ENCODE results near the gene FBXL20.

DNA sequence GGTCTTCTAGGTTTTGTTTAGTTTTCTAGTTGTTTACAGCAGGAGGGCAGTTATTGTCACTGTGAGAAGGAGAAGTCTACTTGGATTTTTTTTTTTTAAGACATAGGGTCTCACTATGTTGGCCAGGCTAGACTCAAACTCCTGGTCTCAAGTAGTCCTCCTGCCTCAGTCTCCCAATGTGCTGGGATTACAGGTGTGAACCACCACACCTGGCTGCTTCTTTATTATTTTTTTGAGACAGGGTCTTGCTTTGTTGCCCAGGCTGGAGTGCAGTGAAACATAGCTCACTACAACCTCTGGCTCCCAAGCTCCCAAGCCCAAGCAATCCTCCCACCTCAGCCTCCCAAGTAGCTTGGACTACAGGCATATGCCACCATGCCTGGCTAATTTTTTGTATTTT is 107.4 kb downstream of the FBXL20 start:
- TF ChIP-seq, protein P1, sequence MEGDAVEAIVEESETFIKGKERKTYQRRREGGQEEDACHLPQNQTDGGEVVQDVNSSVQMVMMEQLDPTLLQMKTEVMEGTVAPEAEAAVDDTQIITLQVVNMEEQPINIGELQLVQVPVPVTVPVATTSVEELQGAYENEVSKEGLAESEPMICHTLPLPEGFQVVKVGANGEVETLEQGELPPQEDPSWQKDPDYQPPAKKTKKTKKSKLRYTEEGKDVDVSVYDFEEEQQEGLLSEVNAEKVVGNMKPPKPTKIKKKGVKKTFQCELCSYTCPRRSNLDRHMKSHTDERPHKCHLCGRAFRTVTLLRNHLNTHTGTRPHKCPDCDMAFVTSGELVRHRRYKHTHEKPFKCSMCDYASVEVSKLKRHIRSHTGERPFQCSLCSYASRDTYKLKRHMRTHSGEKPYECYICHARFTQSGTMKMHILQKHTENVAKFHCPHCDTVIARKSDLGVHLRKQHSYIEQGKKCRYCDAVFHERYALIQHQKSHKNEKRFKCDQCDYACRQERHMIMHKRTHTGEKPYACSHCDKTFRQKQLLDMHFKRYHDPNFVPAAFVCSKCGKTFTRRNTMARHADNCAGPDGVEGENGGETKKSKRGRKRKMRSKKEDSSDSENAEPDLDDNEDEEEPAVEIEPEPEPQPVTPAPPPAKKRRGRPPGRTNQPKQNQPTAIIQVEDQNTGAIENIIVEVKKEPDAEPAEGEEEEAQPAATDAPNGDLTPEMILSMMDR (conservative IDR thresholded peaks at IDR 0.05), result no peak
- no peak for TF ChIP-seq EZH2 (IDR thresholded peaks at IDR 0.05; ENCODE audit: low read depth)
